GM21737 (cell line): ENCODE data around the gene PSMB1.
A peak's percentile ranks its signal among the peaks of the same experiment; 100 is the strongest.
"Not testable (repeated sequence)": the region's sequence is repeated elsewhere in the genome, so short reads cannot be mapped to it uniquely, and the experiment has no call there.

ENCODE experiments used
- ATAC-seq: cut with Tn5 transposase; IDR thresholded peaks from one replicate; pipeline ENCODE4 v1.9.1; 2021; ENCODE audit warnings: mild to moderate bottlenecking, moderate library complexity; ENCODE audit not compliant: unreplicated experiment

Gene PSMB1

DNA sequence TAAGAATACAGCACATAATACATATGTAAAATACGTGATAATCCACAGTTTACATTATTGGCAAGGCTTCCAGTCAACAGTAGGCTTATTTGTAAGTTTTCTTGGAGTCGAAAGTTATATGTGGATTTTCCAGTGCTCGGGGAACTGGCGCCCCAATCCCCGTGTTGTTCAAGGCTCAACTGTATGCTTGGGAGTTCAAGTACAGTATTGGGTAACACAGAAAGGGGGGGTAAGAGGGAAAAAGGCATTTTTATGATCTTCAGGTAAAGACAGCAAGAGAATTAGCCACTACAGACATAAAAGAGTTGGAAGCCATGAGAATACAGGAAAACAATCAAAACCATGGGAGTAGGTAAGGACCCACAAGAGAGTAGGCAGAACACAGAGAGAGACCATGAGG is 16.4 kb downstream of the PSMB1 start:
- ATAC-seq = no peak

GRCh38 chr6:170535004-170535403 is 18.1 kb downstream of the PSMB1 start:
- no peak for ATAC-seq

- no peak for ATAC-seq
These were observed 19.3 kb downstream of the PSMB1 start for GRCh38 chr6:170533792-170534191.

GRCh38 chr6:170532867-170533488 is 20.1 kb downstream of the PSMB1 start:
- ATAC-seq = no peak

GRCh38 chr6:170529839-170530469 is 23.2 kb downstream of the PSMB1 start:
- peak; percentile 65 for ATAC-seq

GRCh38 chr6:170527995-170528394 is 25.1 kb downstream of the PSMB1 start:
- not testable (repeated sequence) for ATAC-seq

DNA sequence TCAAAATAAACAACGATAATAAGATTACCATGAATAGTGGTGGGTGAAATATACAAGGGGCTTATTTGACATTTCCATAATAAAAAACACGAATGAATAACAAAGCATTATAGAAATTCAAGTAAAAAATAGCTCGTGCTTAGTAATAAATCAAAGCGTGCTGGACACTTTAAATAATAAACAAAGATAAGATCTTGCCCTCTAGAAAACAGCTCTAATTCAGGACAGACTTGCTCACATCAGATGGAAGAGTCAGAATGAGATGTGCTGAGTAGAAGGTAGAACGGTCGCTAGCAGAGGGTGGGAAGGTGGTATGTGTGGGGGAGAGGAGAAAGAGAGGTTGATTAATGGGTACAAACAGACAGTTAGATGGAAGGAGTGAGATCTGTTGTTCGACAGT is 27.3 kb downstream of the PSMB1 start:
- no peak for ATAC-seq

DNA sequence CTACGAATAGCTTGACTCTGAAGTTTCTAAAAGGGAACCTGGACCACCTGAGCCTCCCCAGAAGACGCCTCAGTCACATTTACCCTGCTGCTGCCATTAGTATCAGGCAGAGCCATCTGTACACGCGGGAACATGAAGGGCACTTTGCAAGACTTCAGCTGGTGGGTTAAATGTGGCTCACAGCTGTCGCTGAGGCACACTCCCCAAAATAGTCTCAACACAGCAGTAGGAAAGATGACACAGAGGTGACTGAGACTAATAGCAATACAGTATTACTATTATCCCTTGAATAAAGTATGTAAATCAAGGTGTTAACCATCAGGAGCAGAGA is 29.0 kb downstream of the PSMB1 start:
- no peak for ATAC-seq

DNA sequence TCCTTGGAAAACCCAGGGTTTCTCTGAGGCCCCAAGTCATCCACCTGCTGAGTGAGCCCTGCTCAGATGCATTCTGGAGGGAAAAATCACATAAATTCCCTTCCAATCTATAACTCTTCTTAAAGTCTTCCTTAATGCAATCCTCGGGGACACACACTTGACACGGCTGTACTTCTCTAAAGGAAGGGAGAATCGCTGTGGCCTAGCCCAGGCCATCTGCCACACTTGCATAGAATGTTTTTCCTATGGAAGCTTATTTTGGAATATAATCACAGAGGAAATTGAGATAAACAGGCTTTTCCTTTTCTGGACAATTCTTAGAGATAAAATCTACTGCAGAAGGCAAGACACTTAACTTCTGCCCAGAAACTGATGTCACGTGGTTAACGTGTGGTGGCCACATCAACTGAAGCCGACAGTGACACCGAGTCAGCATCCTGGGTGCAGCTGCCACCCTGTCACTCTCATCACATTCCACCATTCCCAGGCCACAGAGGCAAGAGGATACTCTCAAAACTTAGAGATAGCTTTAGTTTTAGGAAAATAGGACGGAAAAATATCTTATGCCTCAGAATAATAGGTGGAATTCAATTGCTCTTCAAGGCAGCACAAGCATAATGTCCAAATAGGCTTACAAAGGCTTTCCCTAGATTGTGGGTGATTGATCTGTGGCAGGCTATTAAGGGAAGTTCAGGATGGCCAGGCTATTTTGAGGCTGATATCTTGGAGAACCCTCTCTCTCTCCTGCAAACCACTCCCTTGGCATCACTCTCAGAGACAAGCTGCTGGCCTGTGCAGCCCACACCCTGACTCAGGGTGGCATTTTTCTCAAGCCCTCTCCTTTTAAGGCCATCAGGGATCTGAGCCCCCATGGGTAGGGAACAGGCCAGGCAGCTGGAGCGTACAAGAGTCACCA is 29.6 kb downstream of the PSMB1 start:
- ATAC-seq = no peak

DNA sequence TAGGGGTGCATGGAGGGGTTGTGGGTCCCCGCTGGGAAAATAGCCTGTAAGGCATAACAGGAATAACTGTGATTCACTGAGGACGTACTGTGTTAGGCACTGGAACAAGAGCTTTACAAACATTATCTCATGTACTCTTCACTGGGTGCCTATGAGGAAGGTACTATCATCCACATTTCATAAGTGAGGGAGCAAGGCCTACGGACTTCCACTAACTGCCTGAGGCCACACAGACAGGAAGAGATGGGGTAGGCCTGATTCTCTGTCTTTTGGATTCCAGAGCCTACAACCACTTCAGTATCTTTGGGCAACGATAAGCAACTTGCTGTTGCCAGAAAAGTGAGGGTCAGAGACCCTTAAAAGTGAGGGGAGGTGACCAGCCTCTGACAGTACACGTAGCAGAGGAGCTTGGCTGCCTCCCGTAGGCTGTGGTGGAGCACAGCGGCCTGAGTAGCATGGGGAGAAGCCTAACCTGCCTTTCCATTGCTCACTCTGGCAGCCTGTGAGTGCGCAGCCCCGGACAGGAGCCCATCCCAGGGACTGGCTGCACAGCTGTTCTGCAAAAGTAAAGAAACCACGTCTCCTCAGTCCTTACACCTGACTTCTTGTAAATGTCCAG is 30.4 kb downstream of the PSMB1 start:
- ATAC-seq = no peak

GRCh38 chr6:170516783-170517616 is 36.1 kb downstream of the PSMB1 start:
- peak; percentile 87 for ATAC-seq

- no peak for ATAC-seq
These were observed 38.2 kb downstream of the PSMB1 start for GRCh38 chr6:170514908-170515307.

DNA sequence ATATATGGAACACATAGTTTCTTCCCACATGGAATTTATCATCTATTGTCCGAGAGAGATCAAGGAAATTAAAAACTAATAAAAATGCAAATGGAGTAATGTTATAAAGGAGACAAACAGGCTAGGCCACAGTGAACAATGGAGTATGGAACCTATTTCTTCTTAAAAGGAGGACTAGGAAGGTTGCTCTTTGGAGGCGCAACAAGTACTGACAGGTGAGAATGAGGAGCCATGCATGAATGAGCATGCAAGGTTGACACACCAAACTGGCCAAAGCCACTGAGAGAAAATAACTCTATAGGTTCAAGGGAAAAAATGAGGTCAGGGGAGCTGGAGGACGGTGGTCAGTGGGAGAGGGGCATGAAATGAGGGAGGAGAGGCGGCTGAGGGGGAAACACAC is 40.9 kb downstream of the PSMB1 start:
- no peak for ATAC-seq

DNA sequence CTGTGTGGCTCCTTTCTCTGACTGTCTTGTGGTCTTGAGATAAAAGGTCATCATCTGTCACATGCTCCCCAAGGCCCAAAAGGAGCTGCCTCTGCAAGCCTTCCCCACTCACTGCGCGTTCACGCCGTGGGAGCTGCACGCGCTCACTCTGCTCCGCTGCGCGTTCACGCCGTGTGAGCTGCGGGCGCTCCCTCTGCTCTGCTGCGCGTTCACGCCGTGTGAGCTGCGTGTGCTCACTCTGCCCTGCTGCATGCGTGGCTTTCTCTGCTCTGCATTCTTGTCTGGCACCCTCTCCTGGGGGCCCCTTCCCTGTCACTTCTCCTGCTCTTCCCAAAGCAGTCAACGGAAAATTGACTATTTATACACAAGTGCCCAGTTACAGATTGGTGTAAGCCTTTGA is 42.5 kb downstream of the PSMB1 start:
- no peak for ATAC-seq

GRCh38 chr6:170509723-170510018 is 43.4 kb downstream of the PSMB1 start:
- no peak for ATAC-seq

- not testable (repeated sequence) for ATAC-seq
These were observed 44.0 kb downstream of the PSMB1 start for GRCh38 chr6:170508892-170509722.

DNA sequence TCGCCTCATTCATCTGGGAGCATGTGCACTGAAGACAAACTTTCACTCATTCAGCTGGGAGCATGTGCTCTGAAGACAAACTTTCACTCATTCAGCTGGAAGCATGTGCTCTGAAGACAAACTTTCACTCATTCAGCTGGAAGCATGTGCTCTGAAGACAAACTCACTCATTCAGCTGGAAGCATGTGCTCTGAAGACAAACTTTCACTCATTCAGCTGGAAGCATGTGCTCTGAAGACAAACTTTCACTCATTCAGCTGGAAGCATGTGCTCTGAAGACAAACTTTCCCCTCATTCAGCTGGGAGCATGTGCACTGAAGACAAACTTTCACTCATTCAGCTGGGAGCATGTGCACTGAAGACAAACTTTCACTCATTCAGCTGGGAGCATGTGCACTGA is 44.8 kb downstream of the PSMB1 start:
- ATAC-seq = not testable (repeated sequence)

- ATAC-seq = not testable (repeated sequence)
These were observed 45.4 kb downstream of the PSMB1 start for GRCh38 chr6:170507728-170508127.

DNA sequence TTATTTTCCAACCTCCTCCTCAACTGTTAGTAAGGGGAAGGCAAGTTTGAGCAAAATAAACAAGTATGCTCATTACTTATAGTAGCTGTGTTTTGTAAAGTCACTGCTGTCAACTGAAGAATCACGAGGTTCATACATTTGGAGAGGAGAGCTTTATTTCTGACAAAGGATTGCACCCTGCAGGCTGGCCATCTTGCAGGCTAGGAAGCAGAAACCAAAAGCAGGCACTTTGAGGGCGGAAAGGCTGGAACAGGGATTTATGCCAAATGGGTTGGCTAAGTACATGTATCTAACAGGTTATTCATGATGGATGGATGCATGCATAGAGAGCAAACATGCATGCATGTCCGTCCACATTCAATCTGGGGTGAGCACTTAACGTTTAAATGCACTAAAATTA is 46.7 kb downstream of the PSMB1 start:
- no peak for ATAC-seq

GRCh38 chr6:170505306-170505705 is 47.8 kb downstream of the PSMB1 start:
- ATAC-seq = no peak
